Right lung (tissue), 5 donors: ENCODE data around the gene PTGS2. TPM values are rescaled to one million over a fixed set of nuclear protein-coding genes. Genes with fewer than 3 reads are reported as not detected.
"Not testable (repeated sequence)": the region's sequence is repeated elsewhere in the genome, so short reads cannot be mapped to it uniquely, and the experiment has no call there.

Experiments
- DNase-seq, 2 donors: peaks; one replicate each; pipeline ENCODE4 v3.0.0-alpha.2; 2013
- polyA plus RNA-seq, 5 donors: library from polyadenylated mRNA; unstranded; fragments of 120-200 nt; gene quantifications; one replicate each; pipeline versions ENCODE4 v1.2.1 to v1.2.3, GENCODE V29; 2013; ENCODE audit warnings: inconsistent platforms in 1 of 5, low replicate concordance in 1 of 5; ENCODE audit not compliant: insufficient read length in 5 of 5, insufficient read depth in 1 of 5

The PTGS2 gene
- polyA plus RNA-seq, 5 donors: 2.9 to 6.1 (median 3.9) TPM

GRCh38 chr1:186670297-186671135 lies 9.7 kb downstream of the PTGS2 start:
- no peak for DNase-seq

GRCh38 chr1:186669784-186670183 lies 10.4 kb downstream of the PTGS2 start:
- not testable (repeated sequence) for DNase-seq

GRCh38 chr1:186664217-186664616 lies 16.0 kb downstream of the PTGS2 start:
- DNase-seq: not testable (repeated sequence)

- no peak for DNase-seq
These were observed 17.5 kb downstream of the PTGS2 start for GRCh38 chr1:186662752-186663151.

- DNase-seq: no peak
These were observed 20.3 kb downstream of the PTGS2 start for GRCh38 chr1:186659890-186660341.

GRCh38 chr1:186658999-186659398 lies 21.2 kb downstream of the PTGS2 start:
- DNase-seq: no peak

- DNase-seq: no peak
These were observed 22.7 kb downstream of the PTGS2 start for GRCh38 chr1:186657481-186657880.

GRCh38 chr1:186655876-186656275 lies 24.3 kb downstream of the PTGS2 start:
- DNase-seq: no peak

GRCh38 chr1:186654741-186655140 lies 25.5 kb downstream of the PTGS2 start:
- no peak for DNase-seq

- no peak for DNase-seq
These were observed 26.9 kb downstream of the PTGS2 start for GRCh38 chr1:186653312-186653711.

- no peak for DNase-seq
These were observed 31.6 kb downstream of the PTGS2 start for GRCh38 chr1:186648613-186649012.

GRCh38 chr1:186647985-186648384 lies 32.2 kb downstream of the PTGS2 start:
- DNase-seq: not testable (repeated sequence)

GRCh38 chr1:186643614-186644013 lies 36.6 kb downstream of the PTGS2 start:
- no peak for DNase-seq

- not testable (repeated sequence) for DNase-seq
These were observed 42.7 kb downstream of the PTGS2 start for GRCh38 chr1:186637567-186637966.

- no peak for DNase-seq
These were observed 43.4 kb downstream of the PTGS2 start for GRCh38 chr1:186636786-186637185.

GRCh38 chr1:186634511-186634910 lies 45.7 kb downstream of the PTGS2 start:
- no peak for DNase-seq

- no peak for DNase-seq
These were observed 47.1 kb downstream of the PTGS2 start for GRCh38 chr1:186633116-186633515.

- no peak for DNase-seq
These were observed 50.9 kb downstream of the PTGS2 start for GRCh38 chr1:186629341-186629740.

GRCh38 chr1:186628910-186629309 lies 51.3 kb downstream of the PTGS2 start:
- DNase-seq: no peak

GRCh38 chr1:186627019-186627418 lies 53.2 kb downstream of the PTGS2 start:
- DNase-seq: no peak

GRCh38 chr1:186626356-186626932 lies 53.8 kb downstream of the PTGS2 start:
- no peak for DNase-seq

GRCh38 chr1:186623551-186623950 lies 56.7 kb downstream of the PTGS2 start:
- no peak for DNase-seq
